ENCODE results near the gene ADPRM. TPM values are rescaled to one million over a fixed set of nuclear protein-coding genes. Genes with fewer than 3 reads are reported as not detected.
A peak's percentile ranks its signal among the peaks of the same experiment; 100 is the strongest.

The ADPRM gene, protein sequence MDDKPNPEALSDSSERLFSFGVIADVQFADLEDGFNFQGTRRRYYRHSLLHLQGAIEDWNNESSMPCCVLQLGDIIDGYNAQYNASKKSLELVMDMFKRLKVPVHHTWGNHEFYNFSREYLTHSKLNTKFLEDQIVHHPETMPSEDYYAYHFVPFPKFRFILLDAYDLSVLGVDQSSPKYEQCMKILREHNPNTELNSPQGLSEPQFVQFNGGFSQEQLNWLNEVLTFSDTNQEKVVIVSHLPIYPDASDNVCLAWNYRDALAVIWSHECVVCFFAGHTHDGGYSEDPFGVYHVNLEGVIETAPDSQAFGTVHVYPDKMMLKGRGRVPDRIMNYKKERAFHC
- total RNA-seq (1 to 10 TPM; 4.4 to 7.8 (median 5.3) TPM), polyA plus RNA-seq (4.6 TPM)
- long read RNA-seq, donor 1, partial matches to known transcripts, result 0 of 1 reads
- long read RNA-seq, donor 1, other reads (novel, unspliced or antisense), result 0 of 1 reads
- long read RNA-seq, donor 2, partial matches to known transcripts, result 0 of 2 reads
- long read RNA-seq, donor 2, other reads (novel, unspliced or antisense), result 0 of 2 reads
- long read RNA-seq, donor 3, transcript ADPRM-202 (4 exons, 1,277 nt), result minor isoform, 6 of 17 reads
- long read RNA-seq, donor 3, transcript ADPRM-201 (4 exons, 1,209 nt), result major isoform, 8 of 17 reads
- long read RNA-seq, donor 3, partial matches to known transcripts, result 0 of 17 reads
- long read RNA-seq, donor 3, other reads (novel, unspliced or antisense), result 1 of 17 reads
- long read RNA-seq, donor 4, result 0 reads

DNA sequence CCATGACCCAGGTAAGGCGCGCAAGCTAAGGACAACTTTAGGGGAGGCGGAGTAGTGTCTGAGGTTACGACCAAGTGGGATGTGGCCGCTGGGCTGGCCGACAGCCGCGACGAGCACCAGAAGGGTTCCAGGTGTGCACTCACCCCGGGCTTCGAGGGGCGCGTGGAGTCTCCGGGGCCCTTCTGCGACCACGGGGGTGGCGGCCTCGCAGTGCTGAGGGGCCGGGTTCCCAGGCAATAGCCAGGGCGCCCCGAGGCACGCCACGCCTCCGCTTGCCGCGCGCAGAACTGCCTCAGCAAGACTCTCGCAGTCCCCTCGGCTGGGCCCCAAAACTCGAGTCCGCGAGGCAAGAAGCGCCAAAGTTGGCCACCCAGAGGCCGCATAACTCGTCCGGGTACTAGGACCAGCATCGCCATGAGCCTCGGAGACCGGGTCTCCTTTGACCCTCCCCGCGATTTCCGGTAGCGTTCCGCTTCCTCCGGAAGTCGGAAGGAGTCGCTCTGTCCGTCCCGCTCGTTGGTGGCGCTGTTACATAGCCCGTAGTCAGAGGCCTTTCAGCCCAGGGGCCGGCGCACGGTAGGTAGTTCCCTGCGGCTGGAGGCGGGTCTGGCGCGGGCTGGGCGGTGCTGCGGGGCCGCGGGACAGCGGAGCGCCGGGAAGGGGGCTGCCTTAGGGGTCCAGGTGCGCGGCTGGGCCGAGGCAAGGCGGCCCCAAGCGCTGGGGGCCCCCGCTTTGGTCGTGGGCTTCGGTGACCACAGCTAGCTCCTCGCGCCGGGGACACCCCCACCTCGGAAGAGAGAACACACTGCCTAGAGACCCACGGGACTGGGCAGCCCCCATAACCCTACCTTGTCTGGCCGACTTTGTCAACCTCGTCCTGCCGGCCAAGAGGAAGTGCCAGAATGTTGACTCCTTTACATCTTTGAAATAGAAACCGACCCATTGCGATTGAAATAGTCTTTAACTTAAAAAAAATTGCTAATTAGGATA lies at the start of gene ADPRM, which contains the start of gene SCO1:
TSS of gene ADPRM (plus strand) at position 503 of the 990 bp plus-strand sequence. CDS start 7,333 bp downstream, outside the sequence.
TSS of gene SCO1 (minus strand) at position 442 of the 990 bp plus-strand sequence. CDS start at position 416, 26 bp downstream.
- DNase-seq (peak; percentile 96 to 98 (median 96)), ATAC-seq (peak; percentile 99 to 100)
- no peaks in the 10 kb centered on the region for H3K4me1 ChIP-seq (ENCODE audit: control insufficient read depth, insufficient read depth, low read length)
- H3K27ac ChIP-seq (ENCODE audit: low read length), result peak within 1 kb of the TSS; percentile 74
- H3K4me3 ChIP-seq (ENCODE audit: low read length), result peak within 1 kb of the TSS; percentile 86
- no peaks in the 10 kb centered on the region for H3K9me3 ChIP-seq (ENCODE audit: control insufficient read depth, low read length)
- intact Hi-C loops (cut with DNase I), result no loop called here
- no peaks in the 10 kb centered on the region for H3K27me3 ChIP-seq (ENCODE audit: control insufficient read depth, insufficient read depth)
- under 1% methylated on average over 84 of the region's 84 CpGs for WGBS

- Histone ChIP-seq H3K4me3 (ENCODE audit: low read length) (no peak overlapping the region), H3K27ac (ENCODE audit: low read length) (no peak overlapping the region)
- intact Hi-C loops (cut with DNase I), result loop anchor here in 2 of 4 donors (5.0 to 10.0 kb wide), 2 partner anchors 196 to 199 kb away; no protein-coding TSS in a partner anchor
These were observed 49.0 kb upstream of the ADPRM start for GRCh38 chr17:10648381-10648780.

DNA sequence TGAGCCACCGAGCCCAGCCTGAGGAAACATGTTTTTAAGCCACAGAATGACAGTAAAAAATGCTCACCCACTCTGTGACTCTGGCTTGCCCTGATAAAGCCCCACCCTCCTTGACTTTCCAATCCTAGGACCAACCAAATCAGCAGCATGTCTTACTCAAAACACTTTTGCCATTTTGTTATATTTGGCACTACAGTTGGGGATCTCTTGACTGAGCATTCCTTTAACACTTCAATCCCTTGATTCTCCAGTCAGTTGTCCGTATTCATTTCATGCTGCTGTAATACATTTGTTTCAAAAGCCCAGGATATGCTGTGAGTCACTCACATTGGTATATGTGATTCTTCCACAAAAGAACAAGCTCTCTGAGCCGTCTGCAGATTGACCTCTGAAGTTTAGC lies 48.4 kb upstream of the ADPRM start:
- H3K4me3 ChIP-seq (ENCODE audit: low read length), result no peak overlapping the region
- intact Hi-C loops (cut with DNase I), result loop anchor here in 2 of 4 donors (5.0 to 10.0 kb wide), 2 partner anchors 196 to 198 kb away; no protein-coding TSS in a partner anchor
- no peak for DNase-seq
- ATAC-seq, result no peak
- H3K27me3 ChIP-seq (ENCODE audit: control insufficient read depth, insufficient read depth), result no peaks in the 10 kb centered on the region
- H3K27ac ChIP-seq (ENCODE audit: low read length), result no peak overlapping the region
- H3K4me1 ChIP-seq (ENCODE audit: control insufficient read depth, insufficient read depth, low read length), result no peaks in the 10 kb centered on the region
- H3K9me3 ChIP-seq (ENCODE audit: control insufficient read depth, low read length), result no peaks in the 10 kb centered on the region
- 74% methylated on average over 3 of the region's 3 CpGs for WGBS

More at GRCh38 chr17:10648381-10648780, 49.0 kb upstream of the ADPRM start:
- Histone ChIP-seq H3K27me3 (ENCODE audit: control insufficient read depth, insufficient read depth) (no peaks in the 10 kb centered on the region), H3K9me3 (ENCODE audit: control insufficient read depth, low read length) (no peaks in the 10 kb centered on the region), H3K4me1 (ENCODE audit: control insufficient read depth, insufficient read depth, low read length) (no peaks in the 10 kb centered on the region)
- WGBS, result 88% methylated on average over 5 of the region's 5 CpGs
- ATAC-seq (no peak), DNase-seq (no peak)

GRCh38 chr17:10649602-10650001 lies 47.8 kb upstream of the ADPRM start:
- intact Hi-C loops (cut with DNase I), result loop anchor here in 2 of 4 donors (5.0 to 10.0 kb wide), 2 partner anchors 195 to 198 kb away; no protein-coding TSS in a partner anchor
- no peaks in the 10 kb centered on the region for H3K27me3 ChIP-seq (ENCODE audit: control insufficient read depth, insufficient read depth)
- no peak overlapping the region for H3K4me3 ChIP-seq (ENCODE audit: low read length)
- DNase-seq, result no peak
- H3K9me3 ChIP-seq (ENCODE audit: control insufficient read depth, low read length), result no peaks in the 10 kb centered on the region
- no peak for ATAC-seq
- no peaks in the 10 kb centered on the region for H3K4me1 ChIP-seq (ENCODE audit: control insufficient read depth, insufficient read depth, low read length)
- no peak overlapping the region for H3K27ac ChIP-seq (ENCODE audit: low read length)
- 91% methylated on average over 5 of the region's 5 CpGs for WGBS

GRCh38 chr17:10651927-10652326 lies 45.5 kb upstream of the ADPRM start:
- Histone ChIP-seq H3K4me1 (ENCODE audit: control insufficient read depth, insufficient read depth, low read length) (no peaks in the 10 kb centered on the region), H3K9me3 (ENCODE audit: control insufficient read depth, low read length) (no peaks in the 10 kb centered on the region), H3K27me3 (ENCODE audit: control insufficient read depth, insufficient read depth) (no peaks in the 10 kb centered on the region), H3K27ac (ENCODE audit: low read length) (no peak overlapping the region), H3K4me3 (ENCODE audit: low read length) (no peak overlapping the region)
- DNase-seq (no peak), ATAC-seq (no peak)
- intact Hi-C loops (cut with DNase I), result no loop called here
- WGBS, result 71% methylated on average over 9 of the region's 9 CpGs

- H3K4me1 ChIP-seq (ENCODE audit: control insufficient read depth, insufficient read depth, low read length), result no peaks in the 10 kb centered on the region
- intact Hi-C loops (cut with DNase I), result no loop called here
- H3K9me3 ChIP-seq (ENCODE audit: control insufficient read depth, low read length), result no peaks in the 10 kb centered on the region
- H3K4me3 ChIP-seq (ENCODE audit: low read length), result no peak overlapping the region
- ATAC-seq (no peak), DNase-seq (no peak)
- 52% methylated on average over 11 of the region's 11 CpGs for WGBS
- no peaks in the 10 kb centered on the region for H3K27me3 ChIP-seq (ENCODE audit: control insufficient read depth, insufficient read depth)
- H3K27ac ChIP-seq (ENCODE audit: low read length), result no peak overlapping the region
These were observed 44.3 kb upstream of the ADPRM start for GRCh38 chr17:10652984-10653659.

DNA sequence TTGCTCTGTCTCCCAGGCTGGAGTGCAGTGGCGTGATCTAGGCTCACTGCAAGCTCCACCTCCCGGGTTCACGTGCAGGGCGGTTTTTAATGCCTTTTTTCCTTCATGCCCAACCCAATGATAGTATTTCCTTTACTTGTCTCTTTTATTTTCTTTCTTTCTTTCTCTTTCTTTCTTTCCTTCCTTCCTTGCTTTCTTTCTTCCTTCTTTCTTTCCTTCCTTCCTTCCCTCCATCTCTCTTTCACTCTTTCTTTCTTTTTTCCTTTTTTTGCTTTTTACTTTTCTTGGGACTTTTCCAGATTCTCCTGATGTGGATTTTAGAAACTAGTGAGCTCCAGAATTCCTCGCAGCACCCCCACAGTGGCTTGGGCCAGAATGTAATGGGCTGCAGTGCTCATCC lies 43.4 kb upstream of the ADPRM start:
- H3K27ac ChIP-seq (ENCODE audit: low read length), result no peak overlapping the region
- ATAC-seq (no peak), DNase-seq (no peak)

DNA sequence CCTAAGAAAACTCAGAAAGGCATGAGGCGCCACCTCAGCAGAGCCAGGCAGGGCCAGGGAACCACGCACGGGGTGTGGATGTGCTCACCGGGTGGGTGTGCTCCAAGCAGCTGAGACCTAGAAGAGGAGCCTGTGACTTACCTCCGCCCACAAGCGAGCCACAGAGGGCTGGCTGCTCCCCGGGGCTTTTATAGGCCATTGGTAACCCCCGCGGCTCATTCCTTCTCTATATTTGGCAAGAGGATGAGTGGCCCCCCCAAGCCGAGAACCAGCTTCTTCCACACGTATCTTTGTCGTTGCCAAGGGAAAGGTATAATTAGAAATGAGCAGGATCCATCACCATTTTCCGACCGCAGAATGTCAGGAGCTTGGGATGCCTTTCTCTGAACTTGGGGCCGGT lies 40.2 kb upstream of the ADPRM start, which contains the start of gene MYH3:
TSS of gene MYH3 (minus strand) at position 162 of the 400 bp plus-strand sequence. CDS start 2,245 bp downstream, outside the sequence.
- Histone ChIP-seq H3K27me3 (ENCODE audit: control insufficient read depth, insufficient read depth) (no peaks in the 10 kb centered on the region), H3K4me1 (ENCODE audit: control insufficient read depth, insufficient read depth, low read length) (no peaks in the 10 kb centered on the region), H3K27ac (ENCODE audit: low read length) (no peak within 1 kb of the TSS), H3K9me3 (ENCODE audit: control insufficient read depth, low read length) (no peaks in the 10 kb centered on the region), H3K4me3 (ENCODE audit: low read length) (no peak within 1 kb of the TSS)
- intact Hi-C loops (cut with DNase I), result no loop called here
- DNase-seq, result no peak
- WGBS, result 74% methylated on average over 15 of the region's 15 CpGs
- no peak for ATAC-seq

More for the DNA sequence above, 43.4 kb upstream of the ADPRM start:
- no peaks in the 10 kb centered on the region for H3K9me3 ChIP-seq (ENCODE audit: control insufficient read depth, low read length)
- H3K4me3 ChIP-seq (ENCODE audit: low read length), result no peak overlapping the region
- no peaks in the 10 kb centered on the region for H3K27me3 ChIP-seq (ENCODE audit: control insufficient read depth, insufficient read depth)
- intact Hi-C loops (cut with DNase I), result no loop called here
- H3K4me1 ChIP-seq (ENCODE audit: control insufficient read depth, insufficient read depth, low read length), result no peaks in the 10 kb centered on the region
- WGBS, result 70% methylated on average over 5 of the region's 5 CpGs

DNA sequence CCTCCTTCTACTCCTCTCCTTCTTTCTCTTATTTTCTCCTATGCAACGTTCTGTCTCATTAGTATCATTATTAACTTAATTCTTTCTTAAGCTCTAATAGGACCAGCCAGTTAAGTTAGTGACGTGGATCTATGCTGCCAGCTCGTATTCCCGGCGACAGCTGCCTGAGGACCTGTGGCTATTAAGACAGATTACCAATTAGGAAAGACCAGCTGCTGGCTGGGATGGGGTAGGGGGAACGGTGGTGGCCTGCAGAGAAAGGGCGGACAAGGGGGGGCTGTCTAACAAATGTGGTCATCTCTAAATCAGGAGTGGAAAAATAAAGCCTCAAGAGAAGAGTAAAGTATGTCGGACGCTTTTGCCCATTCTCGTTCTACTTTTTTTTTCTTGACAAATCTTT lies 39.5 kb upstream of the ADPRM start:
- H3K27me3 ChIP-seq (ENCODE audit: control insufficient read depth, insufficient read depth), result no peaks in the 10 kb centered on the region
- H3K27ac ChIP-seq (ENCODE audit: low read length), result no peak overlapping the region
- H3K9me3 ChIP-seq (ENCODE audit: control insufficient read depth, low read length), result no peaks in the 10 kb centered on the region
- no peak overlapping the region for H3K4me3 ChIP-seq (ENCODE audit: low read length)
- 80% methylated on average over 10 of the region's 10 CpGs for WGBS
- intact Hi-C loops (cut with DNase I), result no loop called here
- ATAC-seq, result no peak
- DNase-seq, result no peak
- H3K4me1 ChIP-seq (ENCODE audit: control insufficient read depth, insufficient read depth, low read length), result no peaks in the 10 kb centered on the region

- 87% methylated on average over 10 of the region's 10 CpGs for whole genome bisulfite sequencing
- no peak overlapping the region for H3K27ac ChIP-seq (ENCODE audit: low read length)
- H3K27me3 ChIP-seq (ENCODE audit: control insufficient read depth, insufficient read depth), result no peaks in the 10 kb centered on the region
- DNase-seq, result no peak
- H3K4me3 ChIP-seq (ENCODE audit: low read length), result no peak overlapping the region
- H3K9me3 ChIP-seq (ENCODE audit: control insufficient read depth, low read length), result no peaks in the 10 kb centered on the region
- no peak for ATAC-seq
- no peaks in the 10 kb centered on the region for H3K4me1 ChIP-seq (ENCODE audit: control insufficient read depth, insufficient read depth, low read length)
- intact Hi-C loops (cut with DNase I), result no loop called here
These were observed 36.0 kb upstream of the ADPRM start for GRCh38 chr17:10661437-10661836.
